ENCODE results near the gene CSAD.
"Not testable (repeated sequence)": the region's sequence is repeated elsewhere in the genome, so short reads cannot be mapped to it uniquely, and the experiment has no call there.

CSAD gene

GRCh38 chr12:53166837-53167236 is 13.9 kb downstream of the CSAD start:
- TF ChIP-seq EZH2phosphoT487 (IDR thresholded peaks at IDR 0.05; ENCODE audit: low read depth) (no peak), CTCF (IDR thresholded peaks at IDR 0.05; ENCODE audit: low read depth, low read length) (no peak)
- no peak overlapping the region for H3K9ac ChIP-seq (ENCODE audit: low read length)

DNA sequence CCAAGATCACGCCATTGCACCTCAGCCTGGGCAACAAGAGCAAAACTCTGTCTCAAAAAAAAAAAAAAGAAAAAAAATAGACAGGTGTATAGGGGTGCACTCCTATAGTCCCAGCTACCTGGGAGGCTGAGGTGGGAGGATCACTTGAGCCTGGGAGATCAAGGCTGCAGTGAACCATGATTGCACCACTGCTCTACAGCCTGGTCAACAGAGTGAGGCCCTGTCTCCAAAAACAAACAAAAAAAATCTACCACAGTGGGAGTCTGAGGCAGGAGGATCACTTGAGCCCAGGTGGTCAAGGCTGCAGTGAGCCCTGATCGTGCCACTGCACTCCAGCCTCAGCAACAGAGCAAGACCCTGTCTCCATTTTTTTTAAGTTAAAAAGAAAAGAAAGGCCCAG is 17.7 kb downstream of the CSAD start:
- H3K36me3 ChIP-seq (replicated peaks; ENCODE audit: low read depth, low read length); H3K27me3 ChIP-seq (ENCODE audit: low read depth, low read length); H3K27ac ChIP-seq (ENCODE audit: low read length); H3K4me2 ChIP-seq (ENCODE audit: low read length); H4K20me1 ChIP-seq (ENCODE audit: insufficient read depth, low read length); H3K79me2 ChIP-seq (ENCODE audit: low read length); H3K4me3 ChIP-seq (ENCODE audit: low read length); H3K9ac ChIP-seq (ENCODE audit: low read length); H2AFZ ChIP-seq (ENCODE audit: low read depth, low read length); H3K9me3 ChIP-seq (ENCODE audit: insufficient read depth, low read length); H3K4me1 ChIP-seq (ENCODE audit: low read length): not testable (repeated sequence)

More at GRCh38 chr12:53166837-53167236, 13.9 kb downstream of the CSAD start:
- Histone ChIP-seq H4K20me1 (ENCODE audit: insufficient read depth, low read length) (no peaks in the 10 kb centered on the region), H3K27me3 (ENCODE audit: low read depth, low read length) (no peaks in the 10 kb centered on the region), H3K4me2 (ENCODE audit: low read length) (no peak overlapping the region), H3K4me3 (ENCODE audit: low read length) (no peak overlapping the region), H3K4me1 (ENCODE audit: low read length) (no peaks in the 10 kb centered on the region), H3K36me3 (replicated peaks; ENCODE audit: low read depth, low read length) (no peaks in the 10 kb centered on the region), H3K9me3 (ENCODE audit: insufficient read depth, low read length) (no peaks in the 10 kb centered on the region), H3K27ac (ENCODE audit: low read length) (no peak overlapping the region), H2AFZ (ENCODE audit: low read depth, low read length) (no peak overlapping the region), H3K79me2 (ENCODE audit: low read length) (no peaks in the 10 kb centered on the region)

GRCh38 chr12:53161119-53161911 is 19.4 kb downstream of the CSAD start:
- TF ChIP-seq CTCF (IDR thresholded peaks at IDR 0.05; ENCODE audit: low read depth, low read length) (no peak), EZH2phosphoT487 (IDR thresholded peaks at IDR 0.05; ENCODE audit: low read depth) (no peak)
- Histone ChIP-seq H3K27me3 (ENCODE audit: low read depth, low read length) (no peaks in the 10 kb centered on the region), H3K9me3 (ENCODE audit: insufficient read depth, low read length) (no peaks in the 10 kb centered on the region), H3K36me3 (replicated peaks; ENCODE audit: low read depth, low read length) (no peaks in the 10 kb centered on the region), H3K9ac (ENCODE audit: low read length) (no peak overlapping the region), H4K20me1 (ENCODE audit: insufficient read depth, low read length) (no peaks in the 10 kb centered on the region), H3K4me1 (ENCODE audit: low read length) (peaks cover 9% of the 10 kb centered on the region; the same call in 1 of the 2 replicates), H2AFZ (ENCODE audit: low read depth, low read length) (no peak overlapping the region), H3K79me2 (ENCODE audit: low read length) (no peaks in the 10 kb centered on the region), H3K27ac (ENCODE audit: low read length) (no peak overlapping the region), H3K4me2 (ENCODE audit: low read length) (no peak overlapping the region), H3K4me3 (ENCODE audit: low read length) (no peak overlapping the region)

DNA sequence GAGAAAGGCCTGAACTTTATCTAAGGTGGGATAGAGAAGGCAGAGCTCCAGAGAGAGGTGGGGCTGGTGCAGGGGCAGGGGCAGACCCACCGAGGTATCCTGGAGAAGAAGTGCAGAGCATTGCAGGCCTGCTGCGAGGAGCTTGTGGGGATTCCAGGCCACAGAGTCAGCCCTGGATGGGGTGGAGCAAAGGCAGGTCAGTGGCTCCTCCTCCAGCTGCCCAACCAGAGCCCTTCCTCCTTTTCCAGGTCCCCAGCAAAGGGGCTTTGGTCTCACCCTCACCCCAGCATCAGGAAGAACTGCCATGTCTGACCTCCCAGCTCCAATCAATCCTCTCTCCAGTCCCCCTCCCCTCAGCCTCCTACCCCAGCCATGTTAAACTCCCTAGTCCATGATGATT is 20.1 kb downstream of the CSAD start:
- no peaks in the 10 kb centered on the region for H3K27me3 ChIP-seq (ENCODE audit: low read depth, low read length)
- H3K27ac ChIP-seq (ENCODE audit: low read length): no peak overlapping the region

More for the DNA sequence above, 20.1 kb downstream of the CSAD start:
- no peaks in the 10 kb centered on the region for H3K79me2 ChIP-seq (ENCODE audit: low read length)
- peaks cover 9% of the 10 kb centered on the region; the same call in 1 of the 2 replicates for H3K4me1 ChIP-seq (ENCODE audit: low read length)
- no peaks in the 10 kb centered on the region for H3K36me3 ChIP-seq (replicated peaks; ENCODE audit: low read depth, low read length)
- no peaks in the 10 kb centered on the region for H4K20me1 ChIP-seq (ENCODE audit: insufficient read depth, low read length)
- no peak overlapping the region for H2AFZ ChIP-seq (ENCODE audit: low read depth, low read length)
- no peak overlapping the region for H3K4me3 ChIP-seq (ENCODE audit: low read length)
- no peak overlapping the region for H3K4me2 ChIP-seq (ENCODE audit: low read length)
- no peak overlapping the region for H3K9ac ChIP-seq (ENCODE audit: low read length)
- H3K9me3 ChIP-seq (ENCODE audit: insufficient read depth, low read length): no peaks in the 10 kb centered on the region
- no peak for TF ChIP-seq EZH2phosphoT487 (IDR thresholded peaks at IDR 0.05; ENCODE audit: low read depth)
- TF ChIP-seq CTCF (IDR thresholded peaks at IDR 0.05; ENCODE audit: low read depth, low read length): no peak

Measured in OCI-LY3 (cell line).